GM10248 (cell line): Measurements from ENCODE around the gene LRGUK.

ENCODE experiments used
- CTCF ChIA-PET: fragments of 300-600 bp; sonication (Branson Sonifier 250); formaldehyde crosslinking; extraction: SDS; loops from one replicate; lab custom pipeline; 2021; ENCODE audit warnings: antibody characterized with exemption; lab: Yijun Ruan, JAX
- POLR2A ChIA-PET: fragments of 350-650 bp; sonication (Branson Sonifier 250); formaldehyde crosslinking; extraction: SDS; loops from one replicate; lab custom pipeline; 2020; ENCODE audit warnings: antibody characterized with exemption; lab: Yijun Ruan, JAX
- DNase-seq: peaks from one replicate; pipeline ENCODE4 v3.0.0; 2012; ENCODE audit errors: extremely low spot score
- CTCF ChIP-seq: IDR thresholded peaks from 2 replicates; pipeline ENCODE4 v1.5.1; 2012; ENCODE audit warnings: mild to moderate bottlenecking, low read depth; ENCODE audit errors: extremely low read depth, missing control alignments, control extremely low read depth

LRGUK gene

DNA sequence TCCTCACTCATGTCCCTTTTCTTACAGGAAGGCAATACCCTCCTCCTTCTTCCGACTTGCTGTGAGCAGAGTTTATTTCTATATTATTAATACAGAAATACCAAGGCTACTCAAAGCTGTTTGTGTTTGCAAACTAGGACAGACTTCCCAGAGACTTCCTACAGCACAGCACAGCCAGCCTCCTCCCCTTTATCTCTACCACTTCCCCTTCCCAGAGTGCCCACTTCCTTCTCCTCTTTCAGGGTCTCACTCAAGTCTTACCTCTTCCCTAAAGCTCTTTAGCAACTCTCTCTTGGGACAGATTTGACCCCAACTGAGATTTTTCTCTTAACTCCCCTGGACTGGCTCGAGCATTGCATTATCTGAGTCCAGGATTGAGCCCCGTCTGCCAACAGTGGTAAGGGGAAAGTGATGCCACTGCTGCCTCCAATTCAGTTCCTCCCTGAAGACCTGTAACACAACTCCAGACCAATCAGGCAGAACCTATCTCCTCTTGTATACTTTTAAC is 5.5 kb upstream of the LRGUK start:
- DNase-seq = no peak
- ChIA-PET CTCF (no interaction called here), POLR2A (no interaction called here)
- TF ChIP-seq CTCF = no peak

DNA sequence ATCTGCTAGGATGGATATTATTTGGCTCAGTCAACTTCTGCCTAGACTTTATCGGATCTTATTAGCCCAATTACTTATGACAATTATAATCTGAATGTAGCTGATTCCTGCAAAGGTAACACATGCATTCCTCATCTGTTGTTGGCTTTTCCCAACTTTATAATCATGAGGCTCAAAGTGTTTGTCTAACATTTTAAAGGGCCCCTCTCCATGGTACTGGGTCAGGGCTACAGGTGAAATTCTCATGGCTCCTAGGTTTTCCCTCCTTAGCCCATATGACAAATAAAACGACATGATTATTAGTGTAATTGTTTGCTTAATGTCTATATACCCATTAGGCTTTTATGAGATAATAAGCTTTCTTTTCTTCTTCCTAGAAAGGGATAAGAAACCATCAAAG is 4.2 kb upstream of the LRGUK start:
- no peak for DNase-seq
- ChIA-PET POLR2A (no interaction called here), CTCF (interaction anchor here (1.5 kb wide), 1 partner anchor 18 kb away, joined by 5 read pairs; no protein-coding TSS in a partner anchor)
- no peak for TF ChIP-seq CTCF

DNA sequence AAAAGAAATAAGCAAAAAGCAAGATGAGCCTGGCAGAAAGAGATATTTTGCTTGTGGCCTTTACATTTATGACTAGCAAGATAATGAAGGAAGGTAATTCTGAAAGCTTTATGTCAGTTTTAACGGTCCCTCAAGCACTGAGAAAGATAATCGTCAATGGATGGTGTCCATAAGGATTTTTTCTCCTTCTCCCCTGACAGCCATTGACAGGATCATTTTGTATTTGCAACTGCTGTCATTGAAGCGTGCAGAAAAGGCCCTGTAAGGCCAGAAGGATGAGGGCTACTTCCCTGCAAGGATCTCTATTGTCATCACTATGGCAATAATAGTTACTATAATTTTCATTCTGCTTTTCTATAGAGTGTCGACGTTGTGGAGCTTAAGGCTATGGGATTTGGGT is 994 bp upstream of the LRGUK start:
- ChIA-PET POLR2A (no interaction called here), CTCF (interaction anchor here (1.3 to 2.1 kb wide), 2 partner anchors 15 to 191 kb away, joined by 3 to 21 read pairs; no protein-coding TSS in a partner anchor)
- DNase-seq = no peak
- TF ChIP-seq CTCF = no peak

DNA sequence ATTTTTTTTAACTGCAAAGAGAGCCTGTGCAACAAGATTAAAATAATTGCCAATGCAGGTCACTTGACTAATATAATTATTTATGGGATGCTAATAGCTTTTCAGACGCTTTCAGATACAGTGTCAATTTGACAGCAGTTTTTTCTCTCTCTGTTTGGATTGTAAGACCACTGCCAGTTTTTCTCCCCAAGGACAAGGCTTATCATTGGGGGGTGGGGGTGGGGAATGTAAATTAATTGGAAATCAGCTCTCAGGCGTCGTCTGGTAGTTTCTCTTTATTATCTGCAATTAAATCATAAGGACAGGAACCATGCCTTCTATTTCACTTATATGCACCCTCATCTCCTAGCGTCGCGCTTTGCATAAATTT is 559 bp upstream of the LRGUK start:
- no peak for DNase-seq
- no peak for TF ChIP-seq CTCF
- POLR2A ChIA-PET = no interaction called here
- CTCF ChIA-PET = interaction anchor here (1.3 to 2.1 kb wide), 3 partner anchors 11 to 191 kb away, joined by 3 to 21 read pairs (median 7); no protein-coding TSS in a partner anchor

DNA sequence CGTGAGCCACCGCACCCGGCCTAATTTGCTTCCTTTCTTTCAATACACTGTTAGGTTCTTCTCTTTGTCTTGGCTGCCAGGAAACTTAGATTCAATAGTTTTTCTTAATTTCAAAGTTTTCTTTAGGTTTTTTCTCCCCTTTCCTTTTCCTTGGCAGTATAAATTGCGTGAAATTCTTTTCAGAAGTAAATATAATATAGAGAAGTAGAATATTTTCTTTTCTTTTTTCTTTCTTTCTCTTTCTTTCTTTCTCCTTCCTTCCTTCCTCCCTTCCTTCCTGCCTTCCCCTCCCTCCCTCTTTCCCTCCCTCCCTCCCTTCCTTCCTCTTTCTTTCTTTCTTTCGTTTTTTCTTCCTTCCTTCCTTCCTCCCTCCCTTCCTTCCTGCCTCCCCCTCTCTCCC is 1.7 kb downstream of the LRGUK start:
- no peak for DNase-seq
- TF ChIP-seq CTCF = no peak
- ChIA-PET POLR2A (no interaction called here), CTCF (no interaction called here)

DNA sequence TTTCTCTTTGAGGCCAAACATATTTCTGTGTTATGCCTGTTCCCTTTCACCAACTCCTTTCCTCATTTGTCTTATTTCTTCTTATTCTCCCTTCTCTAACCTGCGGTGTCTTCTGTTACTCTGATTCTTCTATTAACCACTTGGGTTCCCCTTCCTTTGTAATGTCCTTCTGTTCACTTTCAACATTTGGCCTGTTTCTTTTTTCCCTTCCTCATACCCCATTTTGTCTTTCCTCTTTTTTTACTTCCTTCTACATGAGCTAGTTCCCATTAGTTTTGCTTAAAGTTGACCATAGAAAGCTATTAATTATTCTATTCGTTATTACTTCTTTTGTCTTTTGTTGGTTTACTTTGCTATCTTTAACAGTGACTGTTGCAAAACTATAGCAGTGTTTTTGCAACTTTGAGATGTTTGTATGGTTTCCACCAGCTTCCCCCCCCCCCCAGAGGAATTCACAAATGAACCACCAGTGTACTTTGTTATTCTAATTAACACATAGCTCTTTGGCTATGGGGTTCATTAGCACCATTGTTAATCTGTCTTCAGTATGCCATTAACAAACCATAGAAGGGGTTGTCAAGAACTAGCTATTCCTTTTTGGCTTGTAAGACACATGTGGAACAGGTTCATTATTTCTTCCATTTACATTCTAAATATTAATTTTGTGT is 2.9 kb downstream of the LRGUK start:
- ChIA-PET CTCF (interaction anchor here (1.2 to 3.9 kb wide), 2 partner anchors 11 to 24 kb away, joined by 3 to 41 read pairs; no protein-coding TSS in a partner anchor), POLR2A (no interaction called here)
- no peak for TF ChIP-seq CTCF
- no peak for DNase-seq

DNA sequence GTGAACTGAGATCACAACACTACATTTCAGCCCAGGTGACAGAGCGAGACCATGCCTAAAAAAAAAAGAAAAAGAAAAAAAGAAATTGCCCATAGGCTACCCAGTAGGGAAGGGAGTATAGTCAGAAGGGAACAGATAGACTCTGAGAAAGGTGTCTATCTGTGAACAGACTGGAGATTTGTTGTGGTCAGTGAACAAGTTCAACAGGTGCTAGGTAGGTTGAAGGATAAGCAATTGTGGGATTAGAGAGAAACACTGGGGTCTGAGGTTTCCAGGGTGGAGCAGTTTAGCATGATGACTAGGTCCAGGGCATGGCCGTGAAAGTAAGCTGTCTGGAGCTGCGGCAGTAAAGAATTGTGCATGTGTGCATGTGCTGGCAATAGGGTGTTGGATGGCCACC is 6.9 kb downstream of the LRGUK start:
- POLR2A ChIA-PET = no interaction called here
- CTCF ChIA-PET = no interaction called here
- no peak for DNase-seq
- TF ChIP-seq CTCF = no peak
